HEK293T (cell line): ENCODE data around the gene PPM1H.

Experiments
- CTCF ChIA-PET: fragments of 350-600 bp; formaldehyde crosslinking; extraction: SDS; loops from one replicate; lab custom pipeline; 2021; ENCODE audit warnings: antibody characterized with exemption, inconsistent platforms; lab: Yijun Ruan, JAX
- POLR2A ChIA-PET: fragments of 350-600 bp; formaldehyde crosslinking; extraction: SDS; loops from one replicate; lab custom pipeline; 2020; ENCODE audit warnings: antibody characterized with exemption, inconsistent platforms; lab: Yijun Ruan, JAX
- DNase-seq: peaks from one replicate; pipeline ENCODE4 v3.0.0; 2012; ENCODE audit warnings: mixed read lengths; ENCODE audit errors: extremely low spot score
- ARNT ChIP-seq: fragments of 450-650 bp; IDR thresholded peaks from 2 replicates; pipeline ENCODE4 v1.6.1; 2017; ENCODE audit warnings: mild to moderate bottlenecking
- BHLHE40 ChIP-seq: fragments of 450-650 bp; IDR thresholded peaks from 2 replicates; pipeline ENCODE4 v1.6.1; 2016; ENCODE audit warnings: mild to moderate bottlenecking, moderate library complexity, borderline replicate concordance
- CTBP1 ChIP-seq: fragments of 450-650 bp; IDR thresholded peaks from 2 replicates; pipeline ENCODE4 v1.6.1; 2016; ENCODE audit warnings: borderline replicate concordance
- ELF4 ChIP-seq: fragments of 450-650 bp; IDR thresholded peaks from 2 replicates; pipeline ENCODE4 v1.6.1; 2017; ENCODE audit warnings: antibody characterized with exemption
- FOXA1 ChIP-seq: fragments of 450-650 bp; IDR thresholded peaks from 2 replicates; pipeline ENCODE4 v1.6.1; 2016; ENCODE audit warnings: mild to moderate bottlenecking
- FOXK2 ChIP-seq: fragments of 450-650 bp; IDR thresholded peaks from 2 replicates; pipeline ENCODE4 v1.6.1; 2016; ENCODE audit warnings: mild to moderate bottlenecking
- FOXM1 ChIP-seq: fragments of 450-650 bp; IDR thresholded peaks from 2 replicates; pipeline ENCODE4 v1.6.1; 2017; ENCODE audit warnings: mild to moderate bottlenecking, borderline replicate concordance
- HDGF ChIP-seq: fragments of 450-650 bp; IDR thresholded peaks from 2 replicates; pipeline ENCODE4 v1.6.1; 2017; ENCODE audit warnings: antibody characterized with exemption, borderline replicate concordance
- L3MBTL2 ChIP-seq: fragments of 450-650 bp; conservative IDR thresholded peaks from 2 replicates; pipeline ENCODE4 v1.6.1; 2016; ENCODE audit warnings: mild to moderate bottlenecking
- LEF1 ChIP-seq: fragments of 450-650 bp; IDR thresholded peaks from 2 replicates; pipeline ENCODE4 v1.6.1; 2017; ENCODE audit warnings: mild to moderate bottlenecking, borderline replicate concordance
- NFRKB ChIP-seq: fragments of 450-650 bp; IDR thresholded peaks from 2 replicates; pipeline ENCODE4 v1.6.1; 2016; ENCODE audit warnings: mild to moderate bottlenecking, moderate library complexity
- SP1 ChIP-seq: fragments of 450-650 bp; IDR thresholded peaks from 2 replicates; pipeline ENCODE4 v1.6.1; 2017
- SUZ12 ChIP-seq: fragments of 450-650 bp; IDR thresholded peaks from 2 replicates; pipeline ENCODE4 v1.6.1; 2016; ENCODE audit warnings: mild to moderate bottlenecking
- TARDBP ChIP-seq: fragments of 450-650 bp; IDR thresholded peaks from 2 replicates; pipeline ENCODE4 v1.6.1; 2016
- ZNF384 ChIP-seq: fragments of 450-650 bp; IDR thresholded peaks from 2 replicates; pipeline ENCODE4 v1.6.1; 2016
- TF ChIP-seq, protein P1 (sequence below): fragments of 450-650 bp; IDR thresholded peaks from 2 replicates; pipeline ENCODE4 v1.6.1; 2016

The PPM1H gene

DNA sequence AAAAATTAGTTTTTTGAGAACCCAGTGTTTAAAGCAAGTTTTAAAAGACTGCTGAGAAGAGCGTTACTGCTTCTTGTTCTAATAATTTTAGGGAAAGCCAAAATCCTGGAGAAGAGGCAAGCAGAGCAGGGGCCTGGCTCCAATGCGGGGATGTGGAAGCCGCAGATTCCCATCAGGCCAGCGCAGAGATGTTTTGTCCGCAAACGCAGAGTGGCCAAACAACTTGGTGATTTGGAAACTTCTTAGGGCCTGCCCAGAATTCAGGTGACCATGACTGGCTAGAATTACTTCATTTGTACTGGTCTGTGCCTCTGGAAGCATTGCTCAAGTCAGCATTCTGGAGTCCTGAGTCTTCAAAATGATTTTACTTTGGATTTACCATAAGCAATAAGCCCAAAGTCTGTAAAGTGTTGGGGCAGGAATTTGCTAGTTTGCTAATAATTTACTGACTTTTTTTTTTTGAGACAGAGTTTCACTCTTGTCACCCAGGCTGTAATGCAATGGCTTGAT is 208.4 kb downstream of the PPM1H start:
- CTCF ChIA-PET, result no interaction called here
- no peak for DNase-seq
- TF ChIP-seq ARNT, result no peak
- TF ChIP-seq SP1, result no peak
- no peak for TF ChIP-seq FOXM1
- no peak for TF ChIP-seq SUZ12
- TF ChIP-seq CTBP1, result no peak
- TF ChIP-seq ZNF384, result no peak
- no peak for TF ChIP-seq TARDBP
- TF ChIP-seq ELF4, result no peak
- TF ChIP-seq L3MBTL2, result no peak
- TF ChIP-seq FOXK2, result no peak
- no peak for TF ChIP-seq HDGF
- TF ChIP-seq, protein P1, sequence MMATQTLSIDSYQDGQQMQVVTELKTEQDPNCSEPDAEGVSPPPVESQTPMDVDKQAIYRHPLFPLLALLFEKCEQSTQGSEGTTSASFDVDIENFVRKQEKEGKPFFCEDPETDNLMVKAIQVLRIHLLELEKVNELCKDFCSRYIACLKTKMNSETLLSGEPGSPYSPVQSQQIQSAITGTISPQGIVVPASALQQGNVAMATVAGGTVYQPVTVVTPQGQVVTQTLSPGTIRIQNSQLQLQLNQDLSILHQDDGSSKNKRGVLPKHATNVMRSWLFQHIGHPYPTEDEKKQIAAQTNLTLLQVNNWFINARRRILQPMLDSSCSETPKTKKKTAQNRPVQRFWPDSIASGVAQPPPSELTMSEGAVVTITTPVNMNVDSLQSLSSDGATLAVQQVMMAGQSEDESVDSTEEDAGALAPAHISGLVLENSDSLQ, result no peak
- TF ChIP-seq LEF1, result no peak
- TF ChIP-seq FOXA1, result no peak
- no peak for TF ChIP-seq NFRKB
- TF ChIP-seq BHLHE40, result no peak
- POLR2A ChIA-PET, result no interaction called here

DNA sequence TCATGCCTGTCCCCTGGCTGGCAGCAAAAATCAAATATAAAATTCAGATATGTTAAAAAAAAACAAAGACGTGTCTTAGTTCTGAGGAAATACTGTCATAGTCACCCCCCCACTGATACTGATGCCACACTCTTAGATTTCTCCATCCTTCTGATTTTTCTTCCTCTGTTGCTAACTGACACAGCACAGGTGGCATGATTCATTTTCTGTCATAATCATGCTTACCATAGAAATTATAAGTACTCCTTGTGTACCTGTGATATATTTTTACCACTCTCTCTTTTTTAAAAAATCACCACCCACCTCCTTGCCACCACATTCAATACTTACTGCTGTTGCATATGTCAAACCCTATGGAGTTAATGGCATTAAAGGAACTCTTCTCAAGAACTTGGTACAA is 209.2 kb downstream of the PPM1H start:
- CTCF ChIA-PET, result no interaction called here
- DNase-seq, result no peak
- POLR2A ChIA-PET, result no interaction called here
- no peak for TF ChIP-seq FOXA1
- TF ChIP-seq TARDBP, result no peak
- no peak for TF ChIP-seq L3MBTL2
- TF ChIP-seq FOXM1, result no peak
- no peak for TF ChIP-seq ARNT
- TF ChIP-seq SP1, result no peak

DNA sequence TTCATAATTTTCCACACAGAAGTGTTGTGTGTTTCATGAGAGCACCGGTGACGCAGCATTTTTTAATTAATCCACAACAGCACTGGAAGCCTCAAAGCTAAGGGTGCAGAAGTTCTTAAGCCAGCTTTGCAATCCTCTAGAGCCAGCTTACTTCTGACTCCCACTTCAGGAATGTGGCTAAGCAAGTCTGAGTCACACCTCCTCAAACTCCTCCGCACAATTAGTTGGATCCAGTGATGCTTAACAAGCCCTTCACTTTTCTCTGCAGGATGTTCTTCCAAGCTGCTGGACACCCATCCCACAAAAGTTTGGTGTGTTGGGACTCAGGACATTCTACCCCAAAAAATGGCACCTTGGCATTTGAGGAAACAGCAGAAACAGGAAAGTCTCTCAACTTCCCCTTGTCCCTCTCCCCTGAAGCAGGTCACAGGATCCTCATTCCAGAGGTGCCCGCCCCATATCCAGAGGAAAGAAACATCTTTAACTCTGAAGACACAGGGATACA is 210.0 kb downstream of the PPM1H start:
- DNase-seq, result peak; percentile 20
- ChIA-PET POLR2A (no interaction called here), CTCF (no interaction called here)
- no peak for TF ChIP-seq CTBP1
- TF ChIP-seq SUZ12, result no peak
- TF ChIP-seq ELF4, result no peak
- no peak for TF ChIP-seq ZNF384
- no peak for TF ChIP-seq SP1
- TF ChIP-seq FOXM1, result no peak

- TF ChIP-seq FOXK2 (no peak), TARDBP (no peak), SUZ12 (no peak), L3MBTL2 (no peak), HDGF (no peak), ELF4 (no peak), BHLHE40 (no peak)
- ChIA-PET CTCF (interaction anchor here (1.1 kb wide), 1 partner anchor 14 kb away, joined by 3 read pairs; no protein-coding TSS in a partner anchor), POLR2A (no interaction called here)
- DNase-seq, result no peak
Measured at GRCh38 chr12:62724285-62724684, 210.7 kb downstream of the PPM1H start.

DNA sequence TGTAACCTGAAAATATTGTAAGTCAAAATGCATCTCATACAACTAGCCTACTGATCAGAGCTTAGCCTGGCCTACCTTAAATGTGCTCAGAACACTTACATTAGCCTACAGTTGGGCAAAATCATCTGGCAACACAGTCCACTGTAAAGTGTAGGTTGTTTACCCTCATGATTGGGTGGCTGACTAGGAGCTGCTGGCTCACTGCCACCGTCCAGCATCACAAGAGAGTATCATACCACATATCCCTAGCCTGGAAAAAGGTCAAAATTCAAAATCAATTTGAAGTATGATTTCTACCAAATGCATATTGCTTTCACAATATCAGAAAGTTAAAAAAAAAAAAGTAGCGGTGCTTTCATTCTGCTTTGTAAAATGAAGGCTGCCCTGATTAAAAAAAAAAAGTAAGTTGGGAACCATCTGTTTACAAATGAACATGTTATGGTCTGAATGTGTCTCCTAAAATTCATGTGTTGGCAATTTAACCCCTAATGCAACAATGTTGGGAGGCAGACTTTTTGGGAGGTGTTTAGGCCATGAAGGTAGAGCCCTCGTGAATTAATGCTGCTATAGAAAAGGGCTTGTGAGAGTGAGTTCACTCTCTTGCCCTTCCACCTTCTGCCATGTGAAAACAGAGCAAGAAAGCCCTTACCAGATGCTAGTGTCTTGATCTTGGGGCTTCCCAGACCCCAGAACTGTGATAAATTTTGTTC is 211.8 kb downstream of the PPM1H start:
- CTCF ChIA-PET, result interaction anchor here (1.1 kb wide), 1 partner anchor 15 kb away, joined by 3 read pairs; no protein-coding TSS in a partner anchor
- TF ChIP-seq TARDBP (no peak), BHLHE40 (no peak)
- DNase-seq, result no peak
- POLR2A ChIA-PET, result no interaction called here

DNA sequence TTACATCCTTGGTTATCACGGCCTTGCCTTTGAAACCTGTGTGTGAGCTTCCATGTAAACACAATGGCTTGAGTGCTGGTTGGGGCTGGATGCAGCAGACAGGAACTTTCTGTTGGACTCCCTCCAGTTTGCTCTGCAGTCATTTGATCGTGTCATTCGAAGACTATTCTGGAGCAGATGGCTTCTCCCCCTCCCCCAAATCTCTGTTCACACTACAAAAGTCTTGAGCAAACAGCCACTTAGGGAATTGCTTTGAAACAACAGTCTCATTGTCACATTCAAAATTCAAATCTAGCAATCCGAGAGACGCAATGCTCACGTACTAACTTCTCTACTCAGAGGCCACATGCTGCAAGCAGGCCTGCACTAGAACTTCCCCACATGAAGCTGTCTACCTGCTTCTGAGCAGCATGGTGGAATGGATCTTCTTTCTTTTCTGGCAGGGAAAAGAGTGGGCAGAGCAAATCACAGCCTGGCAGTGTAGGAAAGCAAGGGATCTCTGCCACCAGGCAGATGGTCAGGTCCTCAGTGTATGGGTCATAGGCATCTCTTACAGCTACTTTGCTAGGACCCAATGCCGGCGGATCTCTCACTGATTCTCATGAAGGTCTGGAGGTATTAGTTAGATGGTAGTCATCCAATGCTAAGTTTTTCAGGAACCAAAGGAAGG is 214.2 kb downstream of the PPM1H start:
- CTCF ChIA-PET, result interaction anchor here (1.4 kb wide), 1 partner anchor 15 kb away, joined by 3 read pairs; no protein-coding TSS in a partner anchor

More for the DNA sequence above, 214.2 kb downstream of the PPM1H start:
- TF ChIP-seq ZNF384 (no peak), ARNT (no peak), FOXA1 (no peak), L3MBTL2 (no peak), LEF1 (no peak), NFRKB (no peak), SUZ12 (no peak), ELF4 (no peak), TARDBP (no peak), HDGF (no peak), CTBP1 (no peak)
- TF ChIP-seq, protein P1, result no peak
- POLR2A ChIA-PET, result no interaction called here
- DNase-seq, result no peak
